GM12878 (cell line): ENCODE results near the gene SRC. TPM values are rescaled to one million over a fixed set of nuclear protein-coding genes. Genes with fewer than 3 reads are reported as not detected.

ENCODE experiments used
- ATAC-seq: fragments of 200-7000 bp; cut with Tn5 transposase; 3 replicates; pipeline ENCODE4 v1.9.1; 2020; ENCODE audit warnings: mild to moderate bottlenecking, moderate library complexity
- BruUV-seq: library from RNA; stranded (reverse); fragments of 400-500 nt; replicated peaks from 2 replicates; lab custom pipeline; 2021; lab: Mats Ljungman, UMichigan
- CTCF ChIA-PET: fragments of 300-600 bp; sonication (Branson Sonifier 250); formaldehyde crosslinking; extraction: SDS; loops from one replicate; lab custom pipeline; 2021; ENCODE audit warnings: inconsistent platforms; lab: Yijun Ruan, JAX
- POLR2A ChIA-PET: fragments of 350-600 bp; formaldehyde crosslinking; extraction: SDS; loops from one replicate; lab custom pipeline; 2021; ENCODE audit warnings: inconsistent platforms; lab: Charles Lee
- RAD21 ChIA-PET: fragments of 300-600 bp; sonication (Branson Sonifier 250); formaldehyde crosslinking; loops from one replicate; lab custom pipeline; 2023; ENCODE audit warnings: antibody characterized with exemption; ENCODE audit not compliant: unreplicated experiment; lab: Charles Lee
- SMC1A ChIA-PET: fragments of 300-600 bp; sonication (Branson Sonifier 250); formaldehyde crosslinking; loops from one replicate; lab custom pipeline; 2023; ENCODE audit not compliant: unreplicated experiment, uncharacterized antibody; lab: Charles Lee
- DNase-seq: peaks from one replicate; pipeline ENCODE4 v3.0.0-alpha.2; 2011; ENCODE audit warnings: low read depth, low spot score
- FAIRE-seq: peaks from 3 replicates; lab custom pipeline; 2011; peaks lifted over from hg19 to GRCh38; lab: Jason Lieb, UNC
- H2AFZ ChIP-seq: 2 replicates; pipeline ENCODE4 v1.6.0; 2011; ENCODE audit warnings: low read depth, low read length, control low read depth; ENCODE audit not compliant: control insufficient read depth
- H3K27ac ChIP-seq: 2 replicates; pipeline ENCODE4 v1.5.1; 2011; ENCODE audit warnings: control low read depth; ENCODE audit not compliant: control insufficient read depth, insufficient read depth
- H3K27me3 ChIP-seq, 2 experiments: replicated peaks in 1 of 2; 2 replicates each; pipeline versions ENCODE4 v1.6.0 to v1.6.1; 2011; ENCODE audit warnings: low read length in 1 of 2; ENCODE audit not compliant: control insufficient read depth in 2 of 2, insufficient read depth in 2 of 2
- H3K36me3 ChIP-seq, 2 experiments: 2 replicates each; pipeline ENCODE4 v1.5.1; 2011; ENCODE audit warnings: low read length in 1 of 2; ENCODE audit not compliant: control insufficient read depth in 2 of 2, insufficient read depth in 2 of 2
- H3K4me1 ChIP-seq: 2 replicates; pipeline ENCODE4 v1.6.1; 2011; ENCODE audit warnings: mild to moderate bottlenecking, low read length, moderate library complexity, mixed read lengths; ENCODE audit not compliant: control insufficient read depth, insufficient read depth
- H3K4me2 ChIP-seq: 2 replicates; pipeline ENCODE4 v1.6.0; 2011; ENCODE audit warnings: control low read depth; ENCODE audit not compliant: control insufficient read depth, insufficient read depth
- H3K4me3 ChIP-seq: fragments of 200-600 bp; sonication (generic); 2 replicates; pipeline ENCODE4 v1.5.1; 2016
- H3K79me2 ChIP-seq: 2 replicates; pipeline ENCODE4 v1.6.0; 2011; ENCODE audit warnings: low read length; ENCODE audit not compliant: control insufficient read depth, insufficient read depth
- H3K9ac ChIP-seq: 2 replicates; pipeline ENCODE4 v1.8.0; 2011; ENCODE audit warnings: low read length, control low read depth, mixed read lengths; ENCODE audit not compliant: control insufficient read depth, insufficient read depth
- H3K9me3 ChIP-seq: replicated peaks from 3 replicates; pipeline ENCODE4 v1.5.1; 2011; ENCODE audit warnings: mild to moderate bottlenecking, low read length; ENCODE audit not compliant: control insufficient read depth, insufficient read depth
- H4K20me1 ChIP-seq: 2 replicates; pipeline ENCODE4 v1.6.0; 2011; ENCODE audit not compliant: control insufficient read depth, insufficient read depth
- ASH2L ChIP-seq: fragments of 300-600, 200-600 bp; sonication (generic); IDR thresholded peaks from 2 replicates; pipeline ENCODE4 v1.6.1; 2017; ENCODE audit warnings: low read depth, mild to moderate bottlenecking, borderline replicate concordance
- ATF7 ChIP-seq: fragments of 450-650 bp; IDR thresholded peaks from 2 replicates; pipeline ENCODE4 v1.6.1; 2016; ENCODE audit warnings: low read depth, mild to moderate bottlenecking
- BCL3 ChIP-seq: IDR thresholded peaks from 2 replicates; pipeline ENCODE4 v1.6.1; 2011; ENCODE audit warnings: borderline replicate concordance, low read depth, mild to moderate bottlenecking, moderate library complexity, low read length; ENCODE audit not compliant: insufficient read depth, poor library complexity, severe bottlenecking
- DPF2 ChIP-seq: fragments of 450-650 bp; IDR thresholded peaks from 2 replicates; pipeline ENCODE4 v1.6.1; 2017; ENCODE audit warnings: mild to moderate bottlenecking
- EED ChIP-seq: sonication (generic); IDR thresholded peaks from 2 replicates; pipeline ENCODE4 v1.6.1; 2016; ENCODE audit warnings: antibody characterized with exemption, low read depth
- ESRRA ChIP-seq: IDR thresholded peaks from 2 replicates; pipeline ENCODE4 v1.6.1; 2012; ENCODE audit warnings: mild to moderate bottlenecking, low read length, improper control_type of control experiment
- IRF5 ChIP-seq: fragments of 450-650 bp; IDR thresholded peaks from 2 replicates; pipeline ENCODE4 v1.6.1; 2017; ENCODE audit warnings: borderline replicate concordance
- NFXL1 ChIP-seq: fragments of 450-650 bp; IDR thresholded peaks from 2 replicates; pipeline ENCODE4 v1.6.1; 2017; ENCODE audit warnings: antibody characterized with exemption, mild to moderate bottlenecking, borderline replicate concordance
- NFYA ChIP-seq: IDR thresholded peaks from 2 replicates; pipeline ENCODE4 v1.6.1; 2011; ENCODE audit warnings: low read depth, mild to moderate bottlenecking, low read length, improper control_type of control experiment, borderline replicate concordance
- PAX5 ChIP-seq: IDR thresholded peaks from 2 replicates; pipeline ENCODE4 v1.6.1; 2011; ENCODE audit warnings: low read depth, low read length, borderline replicate concordance
- PML ChIP-seq: IDR thresholded peaks from 2 replicates; pipeline ENCODE4 v1.6.1; 2012; ENCODE audit warnings: low read length, inconsistent platforms
- RUNX3 ChIP-seq: IDR thresholded peaks from 2 replicates; pipeline ENCODE4 v1.6.1; 2012; ENCODE audit warnings: low read length, inconsistent platforms
- SPI1 ChIP-seq: IDR thresholded peaks from 2 replicates; pipeline ENCODE4 v1.6.1; 2011; ENCODE audit warnings: low read depth, mild to moderate bottlenecking, low read length, moderate library complexity, borderline replicate concordance; ENCODE audit not compliant: insufficient read depth
- STAT1 ChIP-seq: fragments of 450-650 bp; conservative IDR thresholded peaks from 2 replicates; pipeline ENCODE4 v1.6.1; 2014; ENCODE audit warnings: antibody characterized with exemption, mild to moderate bottlenecking
- YY1 ChIP-seq: IDR thresholded peaks from 2 replicates; pipeline ENCODE4 v1.6.1; 2011; ENCODE audit warnings: low read depth, mild to moderate bottlenecking, low read length
- WGBS: methylation state at CpG from one replicate; pipeline ENCODE4 v1.1.6; 2016; ENCODE audit warnings: low lambda C conversion rate; ENCODE audit not compliant: insufficient replicate concordance, insufficient coverage; ENCODE audit errors: missing lambda C conversion rate; 5-methylcytosine and 5-hydroxymethylcytosine counted together
- in situ Hi-C: fragments of 300-500 bp; cut with MboI; formaldehyde crosslinking; loops from 9 replicates; pipeline ENCODE4 v1.14.3; 2018; ENCODE audit warnings: mixed read lengths
- intact Hi-C: fragments of 100-400 bp; cut with micrococcal nuclease; formaldehyde crosslinking; loops from one replicate; pipeline ENCODE4 v1.14.2; 2022; ENCODE audit not compliant: unreplicated experiment
- polyA plus RNA-seq, 11 experiments: library from polyadenylated mRNA; depleted of rRNA in 4 of 11; unstranded in 6 of 11; stranded (reverse) in 5 of 11; fragments of >200 nt; fragmentation: Nextera tagmentation in 4 of 11; fragmentation: Illumina TruSeq in 1 of 11; extraction: Ambion mirVana in 4 of 11; extraction: Trizol in 1 of 11; gene quantifications; 1 replicate in 1 of 11; 2 replicates in 10 of 11; pipeline versions ENCODE4 v1.2.1 to v1.2.3, GENCODE V29; 2011 to 2016; ENCODE audit warnings: inconsistent platforms in 2 of 11, missing spikeins in 2 of 11, low read depth in 1 of 11
- total RNA-seq, 4 experiments: library from RNA; depleted of rRNA in 3 of 4; stranded (reverse); fragments of >200 nt in 3 of 4; fragmentation: Illumina TruSeq in 1 of 4; extraction: Trizol in 1 of 4; gene quantifications; 2 replicates each; pipeline versions ENCODE4 v1.2.1 to v1.2.3, GENCODE V29; 2013 to 2021

The SRC gene
- total and polyA plus RNA-seq, 10 of the 15 experiments (the other 5 are each of a cell fraction or from before 2014, with no cell fraction given) = 0.60 to 71.3 (median 27.2) TPM

DNA sequence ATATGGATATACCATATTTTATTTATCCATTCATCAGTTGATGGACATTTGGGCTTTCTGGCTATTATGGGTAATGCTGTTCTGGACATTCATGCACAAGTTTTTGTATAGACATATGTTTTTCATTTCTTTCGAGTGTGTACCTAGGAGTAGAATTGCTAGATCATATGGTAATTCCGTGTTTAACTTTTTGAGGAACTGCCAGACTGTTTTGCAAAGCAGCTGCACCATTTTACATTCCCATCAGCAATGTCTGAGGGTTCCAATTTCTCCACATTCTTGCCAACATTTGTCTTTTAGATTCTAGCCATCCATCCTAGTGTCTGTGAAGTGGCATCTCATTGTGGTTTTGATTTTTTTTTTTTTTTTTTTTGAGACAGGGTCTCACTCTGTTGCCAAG is 20.8 kb downstream of the SRC start:
- Histone ChIP-seq H3K4me2 (peak overlapping the region; percentile 52; the same call in 1 of the 2 replicates), H3K9me3 (peaks cover 3% of the 10 kb centered on the region; the same call in 1 of the 3 replicates), H3K79me2 (peaks cover 62% of the 10 kb centered on the region), H2AFZ (no peak overlapping the region), H3K9ac (no peak overlapping the region), H3K27ac (peak overlapping the region; percentile 87)
- no peak for DNase-seq
- ChIA-PET CTCF (interaction anchor here (0.6 to 2.9 kb wide), 3 partner anchors 11 to 544 kb away, joined by 3 to 8 read pairs (median 3); no protein-coding TSS in a partner anchor), POLR2A (no interaction called here)
- no TSS peak for BruUV-seq
- in situ Hi-C loops = no loop called here
- 0% methylated on average over 2 of the region's 2 CpGs for WGBS
- TF ChIP-seq SPI1 (peak; percentile 55; the same call in 1 of the 2 replicates), STAT1 (no peak)
- TF ChIP-seq, all 136 proteins: peak for 1
- ChIA-PET SMC1A (interaction anchor here (1.3 kb wide), 1 partner anchor 18 kb away, joined by 3 read pairs; no protein-coding TSS in a partner anchor), RAD21 (interaction anchor here (0.8 to 1.2 kb wide), 4 partner anchors 10 to 102 kb away, joined by 3 to 5 read pairs (median 3); no protein-coding TSS in a partner anchor)
- intact Hi-C loops = loop anchor here (1.0 to 5.0 kb wide), 4 partner anchors 30 to 96 kb away; no protein-coding TSS in a partner anchor
- Histone ChIP-seq H3K36me3 (peaks cover 14 to 20% of the 10 kb centered on the region in 2 experiments), H4K20me1 (no peaks in the 10 kb centered on the region), H3K4me3 (0 out of 2 replicates have a peak overlapping the region, but pooled peaks have one; percentile 9), H3K4me1 (peaks cover 77% of the 10 kb centered on the region), H3K27me3 (no peaks in the 10 kb centered on the region)
- peak; percentile 21 for ATAC-seq
- no peak for FAIRE-seq

DNA sequence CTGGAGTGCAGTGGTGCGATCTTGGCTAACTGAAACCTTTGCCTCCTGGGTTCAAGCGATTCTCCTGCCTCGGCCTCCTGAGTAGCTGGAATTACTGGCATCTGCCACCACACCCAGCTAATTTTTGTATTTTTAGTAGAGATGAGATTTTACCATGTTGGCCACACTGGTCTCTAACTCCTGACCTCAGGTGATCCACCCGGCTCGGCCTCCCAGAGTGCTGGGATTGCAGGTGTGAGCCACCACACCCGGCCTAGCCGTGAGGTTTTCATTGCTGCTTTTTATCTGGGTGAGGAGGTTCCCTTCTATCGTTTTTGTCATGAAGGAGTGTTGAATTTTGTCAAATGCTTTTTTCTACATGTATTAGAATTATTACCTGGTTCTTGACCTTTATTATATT is 23.9 kb downstream of the SRC start:
- in situ Hi-C loops (no loop called here), intact Hi-C loops (loop anchor here (5.0 kb wide), 1 partner anchor 78 kb away; no protein-coding TSS in a partner anchor)
- CTCF ChIA-PET = interaction anchor here (1.0 kb wide), 1 partner anchor 73 kb away, joined by 3 read pairs; no protein-coding TSS in a partner anchor
- H3K4me2 ChIP-seq = no peak overlapping the region
- H3K79me2 ChIP-seq = peaks cover 65% of the 10 kb centered on the region
- no peaks in the 10 kb centered on the region for H3K27me3 ChIP-seq
- peaks cover 77% of the 10 kb centered on the region for H3K4me1 ChIP-seq
- POLR2A ChIA-PET = no interaction called here
- no TSS peak for BruUV-seq
- DNase-seq (no peak), ATAC-seq (no peak), FAIRE-seq (no peak)
- SMC1A ChIA-PET = interaction anchor here (0.9 to 1.6 kb wide), 3 partner anchors 12 to 80 kb away, joined by 3 read pairs; partner anchors contain the start of gene MANBAL
- peaks cover 3% of the 10 kb centered on the region; the same call in 2 of the 3 replicates for H3K9me3 ChIP-seq
- H3K4me3 ChIP-seq = no peak overlapping the region
- RAD21 ChIA-PET = no interaction called here
- no peak overlapping the region for H3K9ac ChIP-seq
- 90% methylated on average over 8 of the region's 8 CpGs for WGBS
- H3K36me3 ChIP-seq = peaks cover 7 to 14% of the 10 kb centered on the region in 2 experiments
- H2AFZ ChIP-seq = no peak overlapping the region
- H3K27ac ChIP-seq = no peak overlapping the region
- H4K20me1 ChIP-seq = no peaks in the 10 kb centered on the region
- TF ChIP-seq ESRRA = no peak
- no peak for TF ChIP-seq DPF2
- no peak for TF ChIP-seq ATF7
- no peak for TF ChIP-seq NFXL1
- no peak for TF ChIP-seq EED
- TF ChIP-seq PML = no peak
- no peak for TF ChIP-seq BCL3
- no peak for TF ChIP-seq NFYA
- no peak for TF ChIP-seq RUNX3
- TF ChIP-seq YY1 = no peak
- no peak for TF ChIP-seq PAX5
- no peak for TF ChIP-seq IRF5
- no peak for TF ChIP-seq ASH2L
